Right lobe of liver (tissue), 6 donors: ENCODE results near the gene RRAGD. TPM values are rescaled to one million over a fixed set of nuclear protein-coding genes. Genes with fewer than 3 reads are reported as not detected.
"Not testable (repeated sequence)": the region's sequence is repeated elsewhere in the genome, so short reads cannot be mapped to it uniquely, and the experiment has no call there.

Experiments used
- ATAC-seq, 4 donors: fragments of 200-7000 bp; cut with Tn5 transposase; one replicate each; pipeline ENCODE4 v1.9.1; 2020; ENCODE audit warnings: mild to moderate bottlenecking in 4 of 4, moderate library complexity in 4 of 4
- DNase-seq, 3 donors: peaks; one replicate each; pipeline ENCODE4 v3.0.0-alpha.2; 2020
- H3K27ac ChIP-seq, 3 donors: fragments of 200-600 bp; one replicate each; pipeline ENCODE4 v1.8.0; 2022
- H3K27me3 ChIP-seq, 2 donors: fragments of 200-600 bp; one replicate each; pipeline ENCODE4 v1.8.0; 2022
- H3K36me3 ChIP-seq, 4 donors: fragments of 200-600 bp; sonication (generic) in 1 of 4; one replicate each; pipeline versions ENCODE4 v1.5.1 to v1.8.0; 2017 to 2022; ENCODE audit warnings: control low read depth in 1 of 4
- H3K4me1 ChIP-seq, 4 donors: fragments of 200-600 bp; sonication (generic) in 1 of 4; one replicate each; pipeline versions ENCODE4 v1.5.1 to v1.8.0; 2017 to 2022; ENCODE audit warnings: control low read depth in 1 of 4
- H3K4me3 ChIP-seq, 3 donors: fragments of 200-600 bp; one replicate each; pipeline ENCODE4 v1.8.0; 2022
- H3K9me3 ChIP-seq, 4 donors: fragments of 200-600 bp; sonication (generic) in 1 of 4; one replicate each; pipeline versions ENCODE4 v1.5.1 to v1.8.0; 2017 to 2022; ENCODE audit warnings: control low read depth in 1 of 4
- POLR2A ChIP-seq: fragments of 450-650 bp; IDR thresholded peaks from one replicate; pipeline ENCODE4 v1.6.1; 2017; ENCODE audit warnings: antibody characterized with exemption, mild to moderate bottlenecking
- WGBS: methylation state at CpG from one replicate; pipeline ENCODE4 v1.1.6; 2018; ENCODE audit warnings: low coverage, low lambda C conversion rate; ENCODE audit not compliant: insufficient coverage; ENCODE audit errors: missing lambda C conversion rate; 5-methylcytosine and 5-hydroxymethylcytosine counted together
- intact Hi-C, 2 donors: fragments of 100-400 bp; cut with DNase I; formaldehyde crosslinking; loops; one replicate each; pipeline versions ENCODE4 v1.11.2 to v1.14.1; 2022
- total RNA-seq, 6 experiments: library from RNA; depleted of rRNA in 2 of 6; stranded (reverse); fragments of >200 nt in 2 of 6; fragmentation: NEBNext Ultra II Directional in 3 of 6; extraction: Animal tissue kit (Norgen Biotek cat#: 25700) in 3 of 6; gene quantifications; one replicate each; pipeline versions ENCODE4 v1.1.0 to v1.2.4, GENCODE V29; 2016 to 2023
- TF ChIP-seq, protein P1 (sequence below), 4 donors: fragments of 200-600 bp in 3 of 4; fragments of 450-650 bp in 1 of 4; IDR thresholded peaks; one replicate each; pipeline versions ENCODE4 v1.5.1 to v1.8.0; 2016 to 2022; ENCODE audit warnings: antibody characterized with exemption in 4 of 4, mild to moderate bottlenecking in 2 of 4
- donor health status: DM: no; HTN: yes; CAD: no.
- donor health status: DM: no; HTN: no; CAD: no.
- donor health status: DM: no; HTN: no; CAD: no.
- donor health status: DM: no; HTN: yes; CAD: no.
- donor health status: DM: no; HTN: yes; CAD: no.

RRAGD gene
- total RNA-seq, 6 experiments from 2014 or later, result 7.1 to 18.7 (median 12.2) TPM

DNA sequence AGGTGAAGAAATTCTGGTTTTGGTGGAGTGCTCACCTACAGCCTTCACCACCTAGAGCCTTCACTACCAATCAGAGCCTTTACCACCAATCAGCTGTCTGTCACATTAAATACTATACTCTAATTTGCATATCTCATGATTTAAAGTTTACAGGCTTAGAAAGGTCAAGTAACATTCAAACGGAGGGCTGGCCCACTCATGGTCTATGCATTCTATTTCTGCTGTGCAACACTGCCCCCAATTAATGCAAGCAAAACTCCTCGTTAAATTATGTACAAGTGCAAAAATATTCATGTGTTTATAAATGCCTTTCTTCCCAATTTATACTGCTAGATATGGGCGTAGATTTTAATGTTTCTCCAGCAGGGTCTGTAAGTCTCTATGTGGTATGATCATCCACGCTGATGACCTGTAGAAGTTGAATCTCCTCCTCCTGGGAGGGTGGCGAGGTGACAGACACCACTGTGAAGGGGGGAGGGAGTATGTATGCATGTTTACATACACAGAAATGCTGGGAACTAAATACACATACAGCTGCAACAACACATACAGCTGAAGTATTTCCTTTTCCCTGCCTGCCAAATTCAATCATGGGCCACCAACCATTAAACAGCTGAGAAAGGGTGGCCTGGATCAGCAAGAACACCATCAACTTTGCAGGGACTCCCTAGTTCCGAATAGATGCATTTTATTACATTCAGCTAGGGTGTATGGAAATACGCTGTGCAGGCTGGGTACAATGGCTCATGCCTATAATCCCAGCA lies 13.1 kb downstream of the RRAGD start:
- Histone ChIP-seq H3K4me3 (no peak overlapping the region), H3K9me3 (no peaks in the 10 kb centered on the region), H3K4me1 (no peaks in the 10 kb centered on the region), H3K36me3 (no peaks in the 10 kb centered on the region), H3K27ac (no peak overlapping the region), H3K27me3 (no peaks in the 10 kb centered on the region)
- TF ChIP-seq POLR2A, result no peak
- TF ChIP-seq, protein P1, sequence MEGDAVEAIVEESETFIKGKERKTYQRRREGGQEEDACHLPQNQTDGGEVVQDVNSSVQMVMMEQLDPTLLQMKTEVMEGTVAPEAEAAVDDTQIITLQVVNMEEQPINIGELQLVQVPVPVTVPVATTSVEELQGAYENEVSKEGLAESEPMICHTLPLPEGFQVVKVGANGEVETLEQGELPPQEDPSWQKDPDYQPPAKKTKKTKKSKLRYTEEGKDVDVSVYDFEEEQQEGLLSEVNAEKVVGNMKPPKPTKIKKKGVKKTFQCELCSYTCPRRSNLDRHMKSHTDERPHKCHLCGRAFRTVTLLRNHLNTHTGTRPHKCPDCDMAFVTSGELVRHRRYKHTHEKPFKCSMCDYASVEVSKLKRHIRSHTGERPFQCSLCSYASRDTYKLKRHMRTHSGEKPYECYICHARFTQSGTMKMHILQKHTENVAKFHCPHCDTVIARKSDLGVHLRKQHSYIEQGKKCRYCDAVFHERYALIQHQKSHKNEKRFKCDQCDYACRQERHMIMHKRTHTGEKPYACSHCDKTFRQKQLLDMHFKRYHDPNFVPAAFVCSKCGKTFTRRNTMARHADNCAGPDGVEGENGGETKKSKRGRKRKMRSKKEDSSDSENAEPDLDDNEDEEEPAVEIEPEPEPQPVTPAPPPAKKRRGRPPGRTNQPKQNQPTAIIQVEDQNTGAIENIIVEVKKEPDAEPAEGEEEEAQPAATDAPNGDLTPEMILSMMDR (IDR thresholded peaks at IDR 0.05), result no peak
- ATAC-seq (no peak), DNase-seq (no peak)
- WGBS, result 85% methylated on average over 5 of the region's 7 CpGs
- intact Hi-C loops, result no loop called here

DNA sequence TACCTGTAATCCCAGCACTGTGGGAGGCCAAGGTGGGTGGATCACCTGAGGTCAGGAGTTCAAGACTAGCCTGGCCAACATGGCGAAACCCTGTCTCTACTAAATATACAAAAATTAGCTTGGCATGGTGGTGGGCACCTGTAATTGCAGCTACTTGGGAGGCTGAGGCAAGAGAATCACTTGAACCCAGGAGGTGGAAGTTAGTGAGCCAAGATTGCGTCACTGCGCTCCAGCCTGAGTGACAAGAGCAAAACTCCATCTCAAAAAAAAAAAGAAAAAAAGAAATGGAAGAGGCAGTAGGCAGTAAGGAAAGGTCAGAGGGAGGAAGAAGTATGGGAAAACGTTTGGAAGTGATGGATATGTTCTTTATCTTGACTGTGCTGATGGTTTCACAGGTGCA lies 14.2 kb downstream of the RRAGD start:
- H3K4me3 ChIP-seq, ATAC-seq, H3K4me1 ChIP-seq, H3K9me3 ChIP-seq, DNase-seq, intact Hi-C loops, H3K27ac ChIP-seq, H3K36me3 ChIP-seq, H3K27me3 ChIP-seq: not testable (repeated sequence)
- 74% methylated on average over 3 of the region's 4 CpGs for WGBS

DNA sequence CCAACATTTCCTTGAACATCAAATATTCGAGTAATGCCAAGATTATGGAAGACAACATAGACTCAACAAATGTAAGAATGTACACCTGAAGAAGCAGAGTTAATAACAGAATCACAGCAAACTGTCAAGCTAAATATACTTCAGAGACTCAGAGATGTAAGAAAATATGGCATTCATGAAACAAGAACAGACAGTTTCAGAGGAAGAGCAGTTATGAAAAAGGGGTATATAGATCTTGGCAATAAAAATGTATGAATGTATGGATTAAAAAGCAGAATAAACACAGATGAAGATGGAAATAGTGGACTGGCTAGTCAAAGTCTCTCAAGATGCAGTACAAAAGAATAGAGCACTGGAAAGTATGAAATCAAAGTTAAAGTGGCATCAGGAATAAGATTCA lies 18.4 kb downstream of the RRAGD start:
- TF ChIP-seq POLR2A, result no peak
- TF ChIP-seq, protein P1 (IDR thresholded peaks at IDR 0.05), result no peak
- Histone ChIP-seq H3K4me3 (no peak overlapping the region), H3K9me3 (no peaks in the 10 kb centered on the region), H3K4me1 (no peaks in the 10 kb centered on the region), H3K27ac (no peak overlapping the region), H3K27me3 (no peaks in the 10 kb centered on the region), H3K36me3 (no peaks in the 10 kb centered on the region)
- no peak for DNase-seq
- intact Hi-C loops, result no loop called here
- ATAC-seq, result no peak
- WGBS, result 86% methylated on average over 1 of the region's 1 CpG

- Histone ChIP-seq H3K27ac (no peak overlapping the region), H3K4me3 (no peak overlapping the region), H3K27me3 (no peaks in the 10 kb centered on the region), H3K9me3 (no peaks in the 10 kb centered on the region), H3K36me3 (no peaks in the 10 kb centered on the region), H3K4me1 (no peaks in the 10 kb centered on the region)
- TF ChIP-seq POLR2A, result no peak
- TF ChIP-seq, protein P1 (IDR thresholded peaks at IDR 0.05), result no peak
- ATAC-seq, result no peak
- intact Hi-C loops, result no loop called here
- no peak for DNase-seq
These were observed 19.2 kb downstream of the RRAGD start for GRCh38 chr6:89392823-89393222.

DNA sequence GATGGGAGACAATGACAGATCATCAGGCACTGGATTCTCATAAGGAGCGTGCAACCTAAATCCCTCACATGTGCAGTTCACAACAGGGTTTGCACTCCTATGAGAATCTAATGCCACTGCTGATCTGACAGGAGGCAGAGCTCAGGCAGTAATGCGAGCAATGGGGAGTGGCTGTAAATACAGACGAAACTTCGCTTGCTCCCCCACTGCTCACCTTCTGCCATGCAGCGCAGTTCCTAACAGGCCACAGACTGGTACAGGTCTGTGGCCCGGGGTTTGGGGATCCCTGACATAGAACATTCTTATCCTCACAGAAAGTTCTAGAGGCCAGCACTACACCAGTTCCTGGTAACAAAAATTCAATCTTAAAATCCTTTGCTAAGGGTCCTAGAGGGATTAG lies 23.2 kb downstream of the RRAGD start:
- Histone ChIP-seq H3K36me3 (no peaks in the 10 kb centered on the region), H3K4me3 (no peak overlapping the region), H3K27me3 (no peaks in the 10 kb centered on the region), H3K27ac (no peak overlapping the region), H3K4me1 (no peaks in the 10 kb centered on the region), H3K9me3 (no peaks in the 10 kb centered on the region)
- intact Hi-C loops, result no loop called here
- no peak for TF ChIP-seq POLR2A
- TF ChIP-seq, protein P1 (IDR thresholded peaks at IDR 0.05), result no peak
- DNase-seq (no peak), ATAC-seq (no peak)
- 100% methylated on average over 3 of the region's 6 CpGs for whole genome bisulfite sequencing
